Head of caudate nucleus (tissue), 42 donors: ENCODE measurements around the gene MXI1.
A peak's percentile ranks its signal among the peaks of the same experiment; 100 is the strongest.

Source experiments
- DNase-seq, 42 donors: peaks; one replicate each; pipeline versions ENCODE4 v3.0.0 to v3.0.0-alpha.2; 2020 to 2021; ENCODE audit warnings: mixed read lengths in 7 of 42
- intact Hi-C: fragments of 100-400 bp; cut with DNase I; formaldehyde crosslinking; loops from one replicate; pipeline ENCODE4 v1.15.0; 2022

Gene MXI1

DNA sequence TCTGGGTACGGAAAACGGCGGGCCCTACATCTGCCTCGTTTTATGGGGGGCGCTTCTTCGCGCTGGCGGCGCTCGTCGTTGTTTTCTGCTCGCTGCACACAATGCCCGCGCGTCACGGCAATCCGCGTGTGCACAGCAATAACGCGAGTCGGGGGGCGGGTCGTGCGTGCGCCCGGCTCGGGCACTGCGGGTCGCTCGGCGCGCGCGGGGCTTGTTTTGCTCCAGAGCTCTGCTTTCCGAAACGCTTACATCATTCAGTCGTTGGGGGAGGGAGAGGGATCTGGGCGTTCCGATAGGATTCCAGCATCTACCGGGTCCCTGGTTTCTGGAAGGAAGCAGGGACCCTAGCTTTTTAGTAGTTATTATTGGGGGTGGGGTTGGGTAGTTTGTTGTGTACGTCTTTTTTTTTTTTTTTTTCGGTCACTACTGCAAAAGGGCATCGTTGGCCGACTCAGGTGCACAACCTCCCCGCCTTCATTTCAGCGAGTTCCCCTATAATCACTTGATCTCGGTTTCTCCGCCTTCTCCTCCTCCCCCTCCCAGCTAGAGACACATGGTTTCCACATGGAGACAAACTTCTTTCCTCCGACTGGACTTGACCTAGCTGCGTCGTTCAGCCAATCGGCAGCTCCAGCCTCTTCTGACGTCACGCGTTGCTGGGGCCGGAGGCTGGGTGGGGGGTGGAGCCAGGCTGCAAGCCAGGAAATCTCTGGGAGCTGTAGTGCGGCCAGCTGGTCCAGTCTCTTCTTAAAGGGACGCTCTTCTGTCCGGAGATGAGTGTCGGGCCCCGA lies 3.5 kb downstream of the MXI1 start:
- DNase-seq = peak; percentile 96 to 100 (median 99)
- intact Hi-C loops = loop anchor here (2.0 kb wide), 1 partner anchor 16 kb away; no protein-coding TSS in a partner anchor

DNA sequence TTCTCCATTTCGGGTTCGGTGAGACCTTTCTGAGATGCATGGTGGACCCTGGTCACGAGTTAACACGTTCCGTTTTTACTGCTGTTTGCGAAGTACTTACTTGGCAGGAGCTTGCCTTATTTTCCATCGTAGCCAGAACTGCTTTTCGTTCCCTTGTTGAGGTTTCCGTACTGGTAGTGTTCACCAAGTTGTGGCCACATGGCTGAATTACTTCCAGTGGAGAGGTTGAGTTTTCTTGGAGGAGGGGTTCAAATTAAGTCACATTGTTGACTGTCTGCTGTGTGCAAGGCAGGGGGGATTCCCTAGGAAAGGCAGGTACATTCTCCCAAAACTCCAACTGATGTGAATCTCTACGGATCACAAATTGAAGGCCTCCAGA lies 4.0 kb downstream of the MXI1 start:
- intact Hi-C loops = loop anchor here (2.0 kb wide), 1 partner anchor 15 kb away; no protein-coding TSS in a partner anchor
- no peak for DNase-seq

- intact Hi-C loops = no loop called here
- peak in 11 of 42 donors; percentile 15 to 58 (median 30) for DNase-seq
These were observed 5.0 kb downstream of the MXI1 start for GRCh38 chr10:110212119-110213006.

DNA sequence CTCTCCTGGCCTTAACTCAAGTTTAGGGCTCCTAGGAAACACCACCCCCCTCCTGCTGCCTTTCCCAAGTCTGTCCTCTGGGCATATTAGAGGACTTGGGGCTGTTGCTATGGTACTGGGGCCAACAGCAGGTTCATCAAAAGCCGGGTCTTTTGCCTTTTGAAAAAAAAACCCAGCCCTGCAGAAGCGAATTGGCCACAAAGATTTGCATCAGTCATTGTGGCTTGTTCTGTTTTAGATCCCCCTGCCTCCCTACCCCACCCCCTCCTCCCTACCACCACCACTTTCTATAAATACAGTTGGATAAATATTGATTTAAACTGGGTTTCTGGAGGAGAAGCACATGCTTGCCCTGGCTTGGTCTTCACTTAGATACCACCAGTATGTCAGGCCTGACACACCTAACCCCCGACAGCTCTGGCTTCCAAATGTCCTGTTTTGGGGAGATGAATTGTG lies 7.0 kb downstream of the MXI1 start:
- intact Hi-C loops = no loop called here
- DNase-seq = peak in 9 of 42 donors; percentile 27 to 60 (median 50)

GRCh38 chr10:110215286-110216170 lies 8.1 kb downstream of the MXI1 start:
- DNase-seq = no peak
- intact Hi-C loops = no loop called here

- no peak for DNase-seq
- intact Hi-C loops = no loop called here
These were observed 8.8 kb downstream of the MXI1 start for GRCh38 chr10:110216240-110216639.

- no peak for DNase-seq
- intact Hi-C loops = no loop called here
These were observed 9.7 kb downstream of the MXI1 start for GRCh38 chr10:110216942-110217661.

DNA sequence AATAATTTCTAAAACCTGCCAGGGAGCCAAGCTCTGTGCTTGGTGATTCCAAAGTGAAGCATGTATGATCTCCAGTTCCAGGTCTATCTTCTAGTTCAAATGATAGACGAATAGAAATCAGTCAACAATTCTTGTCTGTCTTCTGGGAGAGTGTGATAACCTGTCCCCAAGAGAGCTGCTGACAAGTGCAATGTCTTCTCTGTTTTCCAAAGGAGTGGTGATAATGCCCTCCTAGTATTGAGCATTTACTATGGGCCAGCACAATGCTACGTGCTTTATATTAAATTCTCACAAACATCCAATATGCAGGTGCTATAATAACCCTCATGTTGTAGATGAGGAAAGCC lies 10.2 kb downstream of the MXI1 start:
- no peak for DNase-seq
- intact Hi-C loops = no loop called here

DNA sequence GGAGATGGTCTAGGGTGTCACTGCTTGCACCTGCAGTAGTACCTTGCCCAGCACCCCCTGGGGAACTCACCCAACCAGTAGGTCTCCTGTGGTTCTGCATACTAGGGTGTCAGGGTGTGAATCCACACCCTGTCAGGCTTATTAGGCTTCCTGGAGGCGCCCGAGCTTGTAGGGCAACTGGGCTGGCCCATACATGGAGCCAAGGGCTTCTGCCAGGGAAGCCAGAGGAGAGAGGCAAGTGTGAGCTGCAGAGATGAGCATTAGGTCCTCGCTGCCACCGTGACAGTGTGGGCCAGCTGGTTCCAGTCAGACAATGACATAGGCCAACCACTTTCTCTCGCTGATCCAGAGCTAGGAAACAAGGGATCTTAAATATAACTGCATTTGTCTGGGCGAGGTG lies 11.2 kb downstream of the MXI1 start:
- DNase-seq = no peak
- intact Hi-C loops = no loop called here

GRCh38 chr10:110219884-110220283 lies 12.5 kb downstream of the MXI1 start:
- intact Hi-C loops = loop anchor here (10.0 kb wide), 1 partner anchor 335 kb away; no protein-coding TSS in a partner anchor
- no peak for DNase-seq

GRCh38 chr10:110220398-110220797 lies 13.0 kb downstream of the MXI1 start:
- DNase-seq = peak in 36 of 42 donors; percentile 35 to 77 (median 55)

GRCh38 chr10:110221044-110221720 lies 13.8 kb downstream of the MXI1 start:
- intact Hi-C loops = loop anchor here (10.0 kb wide), 1 partner anchor 336 kb away; no protein-coding TSS in a partner anchor
- no peak for DNase-seq

More at GRCh38 chr10:110220398-110220797, 13.0 kb downstream of the MXI1 start:
- intact Hi-C loops = loop anchor here (10.0 kb wide), 1 partner anchor 336 kb away; no protein-coding TSS in a partner anchor

DNA sequence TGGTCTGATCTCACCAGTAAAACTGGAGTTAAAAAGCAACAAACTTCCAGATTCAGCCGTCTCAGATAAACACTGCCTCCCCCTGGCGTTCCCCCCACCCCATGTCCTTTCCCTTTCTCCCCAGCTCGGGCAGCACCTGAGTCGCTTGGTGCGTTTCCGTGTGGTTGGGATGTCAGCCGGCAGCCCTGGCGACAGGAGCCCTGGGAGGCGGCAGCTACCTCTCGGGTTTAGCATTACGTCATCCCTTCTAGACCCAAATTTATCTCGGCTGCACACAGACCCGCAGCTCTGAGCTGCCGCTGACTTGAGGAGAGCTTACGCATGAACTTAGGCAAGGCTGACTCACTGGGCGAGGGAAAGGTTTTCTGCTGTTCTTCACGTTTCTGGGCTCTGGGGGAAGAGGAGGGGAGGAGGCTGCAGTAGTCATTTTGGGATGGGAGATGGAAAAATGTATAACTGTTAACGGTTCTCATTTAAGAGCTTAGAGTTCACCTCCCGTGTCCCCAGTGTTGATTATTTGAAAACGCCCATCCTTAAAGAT lies 14.4 kb downstream of the MXI1 start:
- peak; percentile 56 to 96 (median 80) for DNase-seq
- intact Hi-C loops = loop anchor here (10.0 kb wide), 1 partner anchor 337 kb away; no protein-coding TSS in a partner anchor

DNA sequence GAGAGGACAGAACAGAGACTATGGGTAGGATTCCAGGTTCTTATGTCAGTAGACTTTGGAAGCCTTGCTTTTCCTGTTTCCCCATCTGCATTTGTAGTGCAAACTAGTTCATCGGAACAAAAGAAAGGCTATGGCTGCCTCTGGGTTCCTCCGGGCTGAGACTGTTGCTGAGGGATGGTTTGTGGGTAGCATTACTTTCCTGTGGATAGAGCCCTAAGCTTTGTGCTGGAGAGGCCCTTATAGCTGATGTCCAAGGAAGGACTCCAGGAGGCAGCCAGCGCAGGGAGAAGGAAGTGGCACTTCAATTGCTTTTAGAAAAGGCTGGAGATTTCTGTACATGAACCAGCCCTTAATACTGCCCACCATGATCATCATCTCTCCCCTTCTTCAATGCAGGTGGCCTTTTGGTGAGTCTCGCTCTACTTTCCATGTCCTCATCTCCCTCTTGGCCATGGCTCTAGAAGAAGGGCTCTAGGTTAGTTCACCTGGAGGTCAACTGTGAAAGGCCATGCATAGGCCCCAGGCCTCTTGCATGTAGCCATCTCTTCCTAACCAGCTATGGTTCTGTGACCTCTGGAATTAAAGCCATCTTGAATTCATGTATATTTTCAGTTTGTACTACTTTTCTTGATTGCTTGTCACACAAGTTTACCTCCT lies 15.4 kb downstream of the MXI1 start:
- DNase-seq = peak in 1 of 42 donors; percentile 24
- intact Hi-C loops = loop anchor here (10.0 kb wide), 1 partner anchor 338 kb away; no protein-coding TSS in a partner anchor

- no peak for DNase-seq
- intact Hi-C loops = loop anchor here (10.0 kb wide), 1 partner anchor 339 kb away; no protein-coding TSS in a partner anchor
These were observed 16.0 kb downstream of the MXI1 start for GRCh38 chr10:110223298-110223925.

DNA sequence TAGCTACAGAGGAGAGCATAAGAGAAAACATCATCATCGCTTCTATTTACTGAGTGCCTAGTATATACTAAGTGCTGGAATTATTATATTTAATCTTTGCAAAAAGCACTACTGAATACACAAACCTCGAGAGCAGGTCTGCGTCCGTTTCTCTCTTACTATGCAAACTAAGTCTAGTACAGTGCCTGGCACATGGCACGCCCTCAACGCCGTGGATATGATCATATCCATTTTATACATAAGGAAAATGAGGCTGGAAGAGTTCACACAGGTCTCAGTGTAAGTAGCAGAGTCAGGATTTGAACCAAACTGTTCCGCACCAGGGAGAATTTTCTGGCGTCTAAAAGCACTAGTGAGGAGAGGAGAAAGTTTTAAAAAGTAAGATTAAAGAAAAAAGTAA lies 17.6 kb downstream of the MXI1 start:
- intact Hi-C loops = loop anchor here (5.0 to 10.0 kb wide), 2 partner anchors 52 to 340 kb away; no protein-coding TSS in a partner anchor
- no peak for DNase-seq
